Activated naive CD8-positive, alpha-beta T cell treated with anti-CD3 and anti-CD28 coated beads for 36 hours (primary cell): ENCODE measurements around the gene TMEM86B. TPM values are rescaled to one million over a fixed set of nuclear protein-coding genes. Genes with fewer than 3 reads are reported as not detected.
"Not testable (repeated sequence)": the region's sequence is repeated elsewhere in the genome, so short reads cannot be mapped to it uniquely, and the experiment has no call there.

ENCODE experiments used
- DNase-seq: peaks from one replicate; pipeline ENCODE4 v3.0.0; 2021
- H3K27ac Mint-ChIP-seq: one replicate; pipeline ENCODE4 v1.8.0; 2022; ENCODE audit warnings: mild to moderate bottlenecking, moderate library complexity, mixed read lengths
- H3K27me3 Mint-ChIP-seq: one replicate; pipeline ENCODE4 v1.8.0; 2022; ENCODE audit warnings: mild to moderate bottlenecking, mixed read lengths
- H3K36me3 Mint-ChIP-seq: one replicate; pipeline ENCODE4 v1.8.0; 2021; ENCODE audit warnings: mild to moderate bottlenecking, mixed read lengths
- H3K4me1 Mint-ChIP-seq: one replicate; pipeline ENCODE4 v1.8.0; 2021; ENCODE audit warnings: mixed read lengths
- H3K4me3 Mint-ChIP-seq: one replicate; pipeline ENCODE4 v1.8.0; 2022; ENCODE audit warnings: mild to moderate bottlenecking, moderate library complexity, mixed read lengths
- H3K9me3 Mint-ChIP-seq: one replicate; pipeline ENCODE4 v1.8.0; 2022; ENCODE audit warnings: mixed read lengths
- total RNA-seq, 2 experiments: library from RNA; stranded (reverse); gene quantifications; one replicate each; pipeline ENCODE4 v1.2.3, GENCODE V29; 2021

The TMEM86B gene
- total RNA-seq, 2 experiments from 2014 or later, result 7.3 to 7.9 TPM

DNA sequence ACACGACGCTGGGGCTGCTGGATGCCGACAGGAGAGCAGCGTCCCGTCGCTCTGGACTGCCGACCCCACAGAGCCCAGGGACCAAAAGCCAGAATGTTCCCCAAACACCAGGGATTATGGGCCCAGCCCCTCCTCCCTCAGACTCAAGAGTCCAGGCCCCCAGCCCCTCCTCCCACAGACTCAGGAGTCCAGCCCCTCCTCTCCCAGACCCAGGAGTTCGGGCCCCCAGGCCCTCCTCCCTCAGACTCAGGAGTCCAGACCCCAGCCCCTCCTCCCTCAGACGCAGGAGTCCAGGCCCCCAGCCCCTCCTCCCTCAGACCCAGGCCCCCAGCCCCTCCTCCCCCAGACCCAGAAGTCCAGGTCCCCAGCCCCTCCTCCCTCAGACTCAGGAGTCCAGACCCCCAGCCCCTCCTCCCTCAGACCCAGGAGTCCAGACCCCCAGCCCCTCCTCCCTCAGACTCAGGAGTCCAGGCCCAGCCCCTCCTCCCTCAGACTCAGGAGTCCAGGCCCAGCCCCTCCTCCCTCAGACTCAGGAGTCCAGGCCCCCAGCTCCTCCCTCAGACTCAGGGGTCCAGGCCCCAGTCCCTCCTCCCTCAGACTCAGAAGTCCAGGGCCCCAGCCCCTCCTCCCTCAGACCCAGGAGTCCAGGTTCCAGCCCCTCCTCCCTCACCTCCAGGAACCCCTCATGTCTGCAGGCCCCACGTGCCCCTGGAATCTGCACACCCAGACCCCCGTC lies 3.7 kb downstream of the TMEM86B start:
- H3K9me3 Mint-ChIP-seq, H3K4me1 Mint-ChIP-seq, DNase-seq, H3K27me3 Mint-ChIP-seq, H3K4me3 Mint-ChIP-seq: not testable (repeated sequence)
- Mint-ChIP-seq H3K36me3 (peaks cover 34% of the 10 kb centered on the region), H3K27ac (peak overlapping the region; percentile 59)

GRCh38 chr19:55224038-55224665 lies 4.4 kb downstream of the TMEM86B start:
- Mint-ChIP-seq H3K4me3 (no peak overlapping the region), H3K27me3 (no peaks in the 10 kb centered on the region)

GRCh38 chr19:55223291-55224037 lies 5.1 kb downstream of the TMEM86B start:
- Mint-ChIP-seq H3K4me3 (no peak overlapping the region), H3K27me3 (no peaks in the 10 kb centered on the region), H3K9me3 (peaks cover 8% of the 10 kb centered on the region), H3K4me1 (no peaks in the 10 kb centered on the region), H3K36me3 (peaks cover 34% of the 10 kb centered on the region), H3K27ac (no peak overlapping the region)
- DNase-seq, result no peak

More at GRCh38 chr19:55224038-55224665, 4.4 kb downstream of the TMEM86B start:
- peaks cover 8% of the 10 kb centered on the region for H3K9me3 Mint-ChIP-seq
- DNase-seq, result no peak
- H3K27ac Mint-ChIP-seq, result no peak overlapping the region
- peaks cover 34% of the 10 kb centered on the region for H3K36me3 Mint-ChIP-seq
- no peaks in the 10 kb centered on the region for H3K4me1 Mint-ChIP-seq

DNA sequence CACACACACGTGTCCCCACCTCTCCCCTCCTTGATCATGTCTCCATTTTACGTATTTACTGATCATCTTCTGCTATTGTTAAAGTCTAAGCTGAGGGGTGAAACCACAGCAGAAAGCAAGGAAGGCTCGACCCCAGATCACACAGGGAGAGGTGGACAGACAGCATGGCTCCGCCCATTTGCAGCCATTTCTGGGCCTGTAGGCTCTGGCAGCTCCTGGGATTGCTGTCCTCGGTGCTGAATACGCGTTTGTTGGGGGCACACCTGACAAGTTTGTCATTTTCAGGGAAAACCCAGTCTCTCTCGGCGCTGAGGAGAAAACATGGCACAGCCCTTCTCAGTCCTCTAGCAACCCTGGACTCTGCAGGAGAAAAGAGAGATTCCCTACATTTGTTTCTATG lies 8.0 kb downstream of the TMEM86B start:
- Mint-ChIP-seq H3K4me3 (no peak overlapping the region), H3K27me3 (peaks cover 9% of the 10 kb centered on the region), H3K36me3 (peaks cover 29% of the 10 kb centered on the region), H3K4me1 (peaks cover 13% of the 10 kb centered on the region), H3K9me3 (peaks cover 11% of the 10 kb centered on the region), H3K27ac (no peak overlapping the region)
- no peak for DNase-seq

DNA sequence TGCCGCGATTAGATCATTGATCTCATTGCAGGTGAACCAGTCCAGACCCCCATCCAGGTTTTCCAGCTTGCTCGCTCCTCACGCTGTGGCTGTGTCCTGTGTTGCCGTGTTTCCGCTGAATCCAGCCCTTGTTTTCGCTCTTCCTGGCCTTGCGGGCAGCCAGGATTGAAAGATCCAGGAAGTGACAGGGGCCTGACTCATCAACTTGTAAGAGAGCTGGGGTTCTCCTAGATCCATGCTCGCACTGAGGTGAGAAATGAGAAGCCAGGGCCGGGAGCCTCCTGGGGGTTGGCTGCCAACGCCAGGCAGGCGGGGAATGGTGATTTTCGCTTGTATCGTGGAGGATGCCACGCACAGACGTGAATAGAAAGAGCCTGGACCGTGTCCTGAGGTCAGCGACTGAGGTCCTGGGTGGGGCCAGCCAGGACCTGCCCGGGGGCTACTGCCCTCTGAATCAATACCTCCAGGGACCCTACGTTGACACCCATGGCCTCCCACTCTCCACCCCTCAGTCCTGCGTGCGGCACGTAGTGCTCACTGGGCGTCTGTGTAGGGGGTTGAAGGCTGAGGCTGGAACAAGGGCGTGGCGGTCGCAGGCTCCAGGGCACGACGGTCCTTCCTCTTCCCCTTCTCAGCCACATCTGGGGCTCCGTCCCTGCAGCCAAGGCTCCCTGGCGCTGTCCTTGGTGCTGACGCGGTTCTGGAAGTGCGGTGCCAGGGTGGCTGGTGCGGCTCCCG lies 11.9 kb downstream of the TMEM86B start:
- Mint-ChIP-seq H3K9me3 (peaks cover 23% of the 10 kb centered on the region), H3K4me1 (peaks cover 13% of the 10 kb centered on the region), H3K36me3 (peaks cover 18% of the 10 kb centered on the region), H3K27me3 (peaks cover 33% of the 10 kb centered on the region), H3K27ac (peak overlapping the region; percentile 10), H3K4me3 (peak overlapping the region; percentile 61)
- DNase-seq, result peak; percentile 75

- peaks cover 3% of the 10 kb centered on the region for H3K36me3 Mint-ChIP-seq
- no peak overlapping the region for H3K27ac Mint-ChIP-seq
- H3K27me3 Mint-ChIP-seq, result peaks cover 54% of the 10 kb centered on the region
- H3K4me3 Mint-ChIP-seq, result no peak overlapping the region
- DNase-seq, result no peak
- peaks cover 13% of the 10 kb centered on the region for H3K4me1 Mint-ChIP-seq
- H3K9me3 Mint-ChIP-seq, result peaks cover 16% of the 10 kb centered on the region
Measured at GRCh38 chr19:55213547-55213946, 15.0 kb downstream of the TMEM86B start.

DNA sequence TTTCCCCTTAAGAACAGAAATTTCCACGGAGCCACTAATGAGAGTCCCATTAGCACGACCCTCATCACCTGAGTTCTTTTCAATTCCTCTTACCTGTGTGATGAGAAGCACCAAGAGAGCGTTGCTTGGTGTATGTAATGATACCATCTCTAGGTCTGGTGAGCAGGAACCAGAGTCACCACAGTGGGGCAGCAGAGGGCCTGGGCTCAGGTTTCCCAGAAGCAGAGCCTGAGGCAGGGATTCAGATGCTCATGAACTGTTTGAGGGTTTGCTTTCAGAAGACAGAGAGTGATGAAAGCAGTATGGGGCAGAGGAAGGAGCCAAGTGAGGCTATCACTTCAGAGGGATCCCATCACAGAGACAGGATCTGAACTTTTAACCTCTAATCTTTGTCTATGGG lies 16.1 kb downstream of the TMEM86B start:
- H3K36me3 Mint-ChIP-seq, result peaks cover 3% of the 10 kb centered on the region
- peaks cover 54% of the 10 kb centered on the region for H3K27me3 Mint-ChIP-seq
- H3K27ac Mint-ChIP-seq, result no peak overlapping the region
- H3K4me1 Mint-ChIP-seq, result peaks cover 13% of the 10 kb centered on the region
- peaks cover 16% of the 10 kb centered on the region for H3K9me3 Mint-ChIP-seq
- H3K4me3 Mint-ChIP-seq, result no peak overlapping the region
- DNase-seq, result peak; percentile 34

GRCh38 chr19:55209693-55210472 lies 18.7 kb downstream of the TMEM86B start:
- DNase-seq, result no peak
- peaks cover 2% of the 10 kb centered on the region for H3K4me1 Mint-ChIP-seq

GRCh38 chr19:55208880-55209692 lies 19.5 kb downstream of the TMEM86B start, which contains the start of gene PTPRH:
TSS of gene PTPRH (minus strand) at chr19:55209501. CDS start at chr19:55209433, 68 bp downstream.
- H3K27me3 Mint-ChIP-seq, result peaks cover 68% of the 10 kb centered on the region
- H3K4me3 Mint-ChIP-seq, result no peak within 1 kb of the TSS
- peaks cover 13% of the 10 kb centered on the region for H3K9me3 Mint-ChIP-seq
- peaks cover 2% of the 10 kb centered on the region for H3K4me1 Mint-ChIP-seq
- DNase-seq, result no peak
- H3K27ac Mint-ChIP-seq, result no peak within 1 kb of the TSS
- peaks cover 3% of the 10 kb centered on the region for H3K36me3 Mint-ChIP-seq

More at GRCh38 chr19:55209693-55210472, 18.7 kb downstream of the TMEM86B start:
- no peak overlapping the region for H3K27ac Mint-ChIP-seq
- peaks cover 67% of the 10 kb centered on the region for H3K27me3 Mint-ChIP-seq
- peaks cover 3% of the 10 kb centered on the region for H3K36me3 Mint-ChIP-seq
- H3K4me3 Mint-ChIP-seq, result no peak overlapping the region
- peaks cover 14% of the 10 kb centered on the region for H3K9me3 Mint-ChIP-seq

DNA sequence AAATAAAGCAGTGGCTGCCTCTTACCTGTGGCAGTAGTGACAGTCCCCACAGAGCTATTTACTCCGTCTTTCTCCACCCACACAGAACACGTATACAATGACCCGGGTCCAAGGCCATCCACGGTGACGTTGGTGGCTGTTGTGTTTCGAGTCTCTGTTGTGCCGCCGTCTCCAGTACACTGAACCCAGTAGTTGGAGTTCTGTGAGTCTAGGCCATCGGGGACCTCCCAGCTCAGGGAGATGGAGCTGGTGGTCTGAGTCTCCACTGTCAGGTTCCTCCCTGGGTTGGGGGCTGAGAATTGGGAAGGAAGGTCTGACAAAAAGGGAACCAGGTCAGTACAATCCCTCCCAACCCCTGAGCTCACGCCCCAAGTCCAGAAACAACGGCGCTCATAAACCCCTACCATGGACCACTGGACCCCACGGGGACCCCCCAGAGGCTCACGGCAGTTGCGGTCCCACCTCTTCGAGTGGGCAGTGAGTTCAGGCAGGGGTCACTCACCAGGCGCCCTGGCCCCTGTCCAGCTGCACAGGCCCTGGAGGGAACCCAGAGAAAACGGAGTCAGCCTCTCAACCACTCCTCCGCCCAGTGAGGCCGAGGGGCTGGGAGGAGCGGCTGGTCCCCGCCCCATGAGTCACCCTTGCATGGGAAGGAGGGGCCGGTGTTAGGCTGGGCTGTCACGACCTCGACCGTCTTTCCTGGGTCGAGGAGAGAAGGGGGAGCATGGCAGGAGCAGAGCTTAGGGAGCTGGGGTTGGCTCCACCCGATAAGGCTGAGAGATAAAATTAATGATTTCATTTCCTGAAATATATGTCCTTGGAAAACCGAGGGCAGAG lies 21.7 kb downstream of the TMEM86B start:
- peak; percentile 65 for DNase-seq
- no peaks in the 10 kb centered on the region for H3K36me3 Mint-ChIP-seq
- peaks cover 2% of the 10 kb centered on the region for H3K4me1 Mint-ChIP-seq
- no peak overlapping the region for H3K4me3 Mint-ChIP-seq
- peaks cover 64% of the 10 kb centered on the region for H3K27me3 Mint-ChIP-seq
- peaks cover 2% of the 10 kb centered on the region for H3K9me3 Mint-ChIP-seq
- H3K27ac Mint-ChIP-seq, result peak overlapping the region; percentile 12

DNA sequence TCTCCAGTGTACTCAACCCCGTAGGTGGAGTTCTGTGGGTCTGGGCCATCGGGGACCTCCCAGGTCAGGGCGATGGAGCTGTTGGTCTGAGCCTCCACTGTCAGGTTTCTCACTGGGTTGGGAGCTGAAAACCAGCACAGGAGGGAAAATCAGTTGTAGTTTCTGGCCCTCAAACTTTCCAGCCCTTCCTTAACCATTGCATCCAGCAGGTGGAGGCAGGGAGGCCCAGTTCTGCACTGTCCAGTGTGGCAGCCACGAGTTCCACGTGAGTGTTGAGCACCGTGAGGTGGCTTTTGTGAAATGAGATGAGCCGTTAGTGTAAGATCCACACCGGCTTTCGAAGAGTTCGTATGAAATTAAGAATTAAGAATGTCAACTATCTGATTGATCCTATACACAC lies 26.4 kb downstream of the TMEM86B start:
- DNase-seq, H3K4me3 Mint-ChIP-seq, H3K9me3 Mint-ChIP-seq, H3K36me3 Mint-ChIP-seq, H3K4me1 Mint-ChIP-seq, H3K27ac Mint-ChIP-seq: not testable (repeated sequence)
- H3K27me3 Mint-ChIP-seq, result peaks cover 70% of the 10 kb centered on the region

DNA sequence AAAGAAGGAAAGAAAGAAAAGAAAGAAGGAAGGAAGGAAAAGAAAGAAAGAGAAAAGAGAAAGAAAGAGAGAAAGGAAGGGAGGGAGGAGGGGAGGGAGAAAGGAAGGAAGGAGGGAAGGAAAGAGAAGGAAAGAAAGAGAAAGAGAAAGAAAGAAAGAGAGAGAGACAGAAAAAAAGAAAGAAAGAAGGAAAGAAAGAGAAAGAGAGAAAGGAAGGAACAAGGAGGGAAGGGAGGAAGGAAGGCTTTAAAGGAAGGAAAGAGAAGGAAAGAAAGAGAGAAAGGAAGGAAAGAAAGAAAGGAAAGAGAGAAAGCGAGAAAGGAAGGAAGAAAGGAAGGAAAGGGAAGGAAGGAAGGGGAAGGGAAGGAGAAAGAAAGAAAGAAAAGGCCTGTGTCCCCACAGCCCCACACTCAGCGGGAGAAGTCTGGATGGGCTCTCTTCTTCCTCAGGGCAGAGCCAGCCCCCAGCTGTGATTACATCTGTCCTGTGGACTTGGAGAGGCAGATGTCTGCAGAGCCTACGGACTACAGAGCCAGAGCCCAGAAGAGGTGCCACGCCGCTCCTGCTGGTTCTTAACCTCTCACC lies 28.9 kb downstream of the TMEM86B start:
- no peak overlapping the region for H3K4me3 Mint-ChIP-seq

More for the DNA sequence above, 28.9 kb downstream of the TMEM86B start:
- H3K9me3 Mint-ChIP-seq, result no peaks in the 10 kb centered on the region
- peaks cover 48% of the 10 kb centered on the region for H3K27me3 Mint-ChIP-seq
- H3K4me1 Mint-ChIP-seq, result no peaks in the 10 kb centered on the region
- H3K27ac Mint-ChIP-seq, result no peak overlapping the region
- H3K36me3 Mint-ChIP-seq, result no peaks in the 10 kb centered on the region
- DNase-seq, result no peak
